ENCODE results near the gene RAB4A.

DNA sequence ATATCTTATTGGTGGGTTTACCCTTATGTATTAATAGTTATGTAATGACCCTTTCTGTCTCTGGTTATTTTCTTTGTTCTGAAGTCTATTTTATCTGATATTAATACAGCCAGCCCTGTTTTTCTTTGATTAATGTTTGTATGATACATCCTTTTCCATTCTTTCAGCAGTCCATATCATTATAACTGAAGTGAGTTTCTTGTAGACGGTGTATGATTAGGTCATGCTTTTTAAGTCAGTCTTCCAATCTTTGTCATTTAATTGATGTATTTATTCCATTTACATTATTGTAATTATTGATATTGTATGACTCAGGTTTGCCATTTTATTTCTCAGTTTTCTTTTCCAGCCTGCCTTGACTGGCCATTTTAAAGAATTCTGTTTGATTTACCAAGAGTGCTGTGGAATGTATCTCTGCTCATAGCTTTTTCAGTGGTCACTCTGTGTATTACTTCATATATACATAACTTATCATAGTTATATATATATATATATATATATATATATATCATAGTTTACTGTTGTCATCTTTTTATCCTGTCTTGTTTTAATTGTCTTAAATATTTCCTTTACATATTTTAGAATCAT lies 10.5 kb downstream of the RAB4A start:
- TF ChIP-seq, protein P1, sequence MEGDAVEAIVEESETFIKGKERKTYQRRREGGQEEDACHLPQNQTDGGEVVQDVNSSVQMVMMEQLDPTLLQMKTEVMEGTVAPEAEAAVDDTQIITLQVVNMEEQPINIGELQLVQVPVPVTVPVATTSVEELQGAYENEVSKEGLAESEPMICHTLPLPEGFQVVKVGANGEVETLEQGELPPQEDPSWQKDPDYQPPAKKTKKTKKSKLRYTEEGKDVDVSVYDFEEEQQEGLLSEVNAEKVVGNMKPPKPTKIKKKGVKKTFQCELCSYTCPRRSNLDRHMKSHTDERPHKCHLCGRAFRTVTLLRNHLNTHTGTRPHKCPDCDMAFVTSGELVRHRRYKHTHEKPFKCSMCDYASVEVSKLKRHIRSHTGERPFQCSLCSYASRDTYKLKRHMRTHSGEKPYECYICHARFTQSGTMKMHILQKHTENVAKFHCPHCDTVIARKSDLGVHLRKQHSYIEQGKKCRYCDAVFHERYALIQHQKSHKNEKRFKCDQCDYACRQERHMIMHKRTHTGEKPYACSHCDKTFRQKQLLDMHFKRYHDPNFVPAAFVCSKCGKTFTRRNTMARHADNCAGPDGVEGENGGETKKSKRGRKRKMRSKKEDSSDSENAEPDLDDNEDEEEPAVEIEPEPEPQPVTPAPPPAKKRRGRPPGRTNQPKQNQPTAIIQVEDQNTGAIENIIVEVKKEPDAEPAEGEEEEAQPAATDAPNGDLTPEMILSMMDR (conservative IDR thresholded peaks at IDR 0.05 in 1 of 2, IDR thresholded peaks at IDR 0.05 in 1 of 2; ENCODE audit: low read depth in 1 of 2, low read length in 2 of 2) = no peak
- TF ChIP-seq EZH2 (IDR thresholded peaks at IDR 0.05; ENCODE audit: low read length, missing control alignments) = no peak

Data from fibroblast of lung (primary cell).